Right ventricle myocardium superior (tissue), 1 donor: ENCODE measurements around the gene PIK3C2G. TPM values are rescaled to one million over a fixed set of nuclear protein-coding genes. Genes with fewer than 3 reads are reported as not detected.
"Not testable (repeated sequence)": the region's sequence is repeated elsewhere in the genome, so short reads cannot be mapped to it uniquely, and the experiment has no call there.

Experiments
- ATAC-seq: fragments of 200-7000 bp; cut with Tn5 transposase; one replicate; pipeline ENCODE4 v1.9.1; 2020; ENCODE audit warnings: mild to moderate bottlenecking; ENCODE audit not compliant: poor library complexity
- DNase-seq: peaks from one replicate; pipeline ENCODE4 v3.0.0-alpha.2; 2020
- intact Hi-C: fragments of 100-400 bp; cut with DNase I; formaldehyde crosslinking; loops from one replicate; pipeline ENCODE4 v1.11.2; 2022
- total RNA-seq: library from RNA; stranded (reverse); fragmentation: NEBNext Ultra II Directional; extraction: Animal tissue kit (Norgen Biotek cat#: 25700); gene quantifications from one replicate; pipeline ENCODE4 v1.2.1, GENCODE V29; 2021
- donor health status: DM: no; HTN: yes; CAD: no; lungs with severe emphysema.

PIK3C2G gene
- total RNA-seq, 1 donor from 2014 or later, result not detected

DNA sequence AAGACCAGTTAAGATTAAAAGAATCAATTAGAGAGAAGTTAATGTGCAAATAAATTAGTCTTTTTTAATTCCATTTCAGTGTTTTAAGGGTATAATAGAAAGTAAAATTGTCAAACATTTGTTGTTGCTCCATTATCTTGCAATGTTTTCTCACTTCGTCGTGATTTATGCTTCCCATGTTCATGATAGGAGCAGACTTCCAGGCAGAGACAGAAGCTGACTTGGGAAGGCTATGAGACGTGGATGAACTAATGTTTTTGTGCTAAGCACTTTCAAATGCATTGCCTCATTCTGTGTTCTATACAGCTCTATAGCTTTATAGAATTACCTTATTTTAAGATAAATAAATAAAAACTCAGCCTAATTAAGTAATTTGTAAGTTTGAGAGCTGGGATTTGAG, 226.2 kb downstream of the PIK3C2G start:
- no peak for ATAC-seq
- no peak for DNase-seq
- intact Hi-C loops, result no loop called here

DNA sequence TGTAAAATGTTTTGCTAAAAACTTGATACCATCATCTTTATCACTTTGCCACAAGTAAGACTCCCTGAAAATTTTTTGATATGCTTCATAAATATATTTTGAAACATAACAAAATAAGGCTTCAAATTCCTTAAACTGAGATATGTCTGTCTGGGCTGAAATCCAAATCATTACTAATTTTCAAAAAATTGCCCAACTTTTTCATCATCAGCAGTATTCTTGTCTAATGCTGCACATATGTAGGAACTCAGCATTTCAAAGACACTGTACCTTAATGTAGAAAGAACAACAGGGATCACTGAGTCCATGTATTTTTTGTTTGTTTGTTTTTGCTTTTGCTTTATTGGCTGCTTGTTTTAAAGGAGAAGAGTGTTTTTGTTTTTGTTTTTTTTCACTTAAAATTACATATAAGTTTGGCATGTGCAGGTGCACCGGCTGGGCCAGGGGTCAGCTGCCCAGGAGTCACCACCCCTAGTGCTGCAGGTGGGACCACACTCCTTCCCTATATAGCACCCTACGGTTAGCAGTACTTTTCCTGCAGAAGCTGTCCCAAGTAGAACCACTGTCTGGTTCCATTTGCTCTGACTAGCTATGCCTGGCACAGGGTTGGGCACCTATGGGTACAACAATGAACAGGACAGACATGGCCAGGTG, 231.2 kb downstream of the PIK3C2G start:
- intact Hi-C loops, result no loop called here
- ATAC-seq (no peak), DNase-seq (no peak)

DNA sequence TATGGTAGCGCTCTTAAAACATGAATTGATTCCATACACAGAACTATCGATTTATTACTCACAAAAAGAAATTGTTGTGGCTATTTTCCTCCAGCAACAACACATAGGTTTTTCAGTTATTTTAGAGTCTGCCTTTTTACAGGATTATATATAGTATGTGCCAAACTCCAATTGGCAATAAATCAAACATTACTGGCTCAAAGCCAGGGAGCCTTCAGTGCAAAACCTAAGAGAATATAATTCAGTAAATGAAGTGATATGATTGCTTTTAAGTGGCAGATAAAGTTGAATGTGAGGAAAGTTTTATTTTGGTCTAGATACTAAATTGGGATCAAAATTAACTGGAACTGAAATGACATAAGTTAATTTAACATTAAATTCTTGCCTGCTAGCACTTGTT, 234.8 kb downstream of the PIK3C2G start:
- DNase-seq, result no peak
- intact Hi-C loops, result no loop called here
- no peak for ATAC-seq

DNA sequence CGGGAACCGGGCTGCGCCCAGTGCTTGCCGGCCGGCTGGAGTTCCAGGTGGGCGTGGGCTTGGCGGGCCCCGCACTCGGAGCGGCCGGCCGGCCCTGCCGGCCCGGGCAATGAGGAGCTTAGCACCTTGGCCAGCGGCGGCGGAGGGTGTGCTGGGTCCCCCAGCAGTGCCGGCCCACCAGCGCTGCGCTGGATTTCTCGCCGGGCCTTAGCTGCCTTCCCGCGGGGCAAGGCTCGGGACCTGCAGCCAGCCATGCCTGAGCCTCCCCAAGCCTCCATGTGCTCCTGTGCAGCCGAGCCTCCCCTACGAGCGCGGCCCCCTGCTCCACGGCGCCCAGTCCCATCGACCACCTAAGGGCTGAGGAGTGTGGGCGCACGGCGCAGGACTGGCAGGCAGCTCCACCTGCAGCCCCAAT, 238.8 kb downstream of the PIK3C2G start:
- intact Hi-C loops, ATAC-seq: not testable (repeated sequence)

GRCh38 chr12:18500736-18501135, 239.4 kb downstream of the PIK3C2G start:
- ATAC-seq, DNase-seq, intact Hi-C loops: not testable (repeated sequence)

More for the DNA sequence above, 238.8 kb downstream of the PIK3C2G start:
- DNase-seq, result not testable (repeated sequence)

GRCh38 chr12:18502422-18502968, 241.2 kb downstream of the PIK3C2G start:
- intact Hi-C loops, result no loop called here
- no peak for ATAC-seq
- DNase-seq, result no peak

GRCh38 chr12:18521461-18521860, 260.1 kb downstream of the PIK3C2G start:
- DNase-seq (no peak), ATAC-seq (no peak)
- intact Hi-C loops, result no loop called here

- DNase-seq (no peak), ATAC-seq (no peak)
- intact Hi-C loops, result no loop called here
Observed at GRCh38 chr12:18522806-18523205, 261.5 kb downstream of the PIK3C2G start.

GRCh38 chr12:18542497-18542896, 281.2 kb downstream of the PIK3C2G start:
- intact Hi-C loops, ATAC-seq: not testable (repeated sequence)

GRCh38 chr12:18546399-18546798, 285.1 kb downstream of the PIK3C2G start:
- DNase-seq, result no peak
- intact Hi-C loops, result no loop called here
- ATAC-seq, result peak; percentile 53

More at GRCh38 chr12:18542497-18542896, 281.2 kb downstream of the PIK3C2G start:
- not testable (repeated sequence) for DNase-seq

- intact Hi-C loops, result no loop called here
- no peak for ATAC-seq
- DNase-seq, result no peak
Observed at GRCh38 chr12:18549598-18549997, 288.3 kb downstream of the PIK3C2G start.

GRCh38 chr12:18551106-18551505, 289.8 kb downstream of the PIK3C2G start:
- ATAC-seq, result no peak
- intact Hi-C loops, result no loop called here
- no peak for DNase-seq

DNA sequence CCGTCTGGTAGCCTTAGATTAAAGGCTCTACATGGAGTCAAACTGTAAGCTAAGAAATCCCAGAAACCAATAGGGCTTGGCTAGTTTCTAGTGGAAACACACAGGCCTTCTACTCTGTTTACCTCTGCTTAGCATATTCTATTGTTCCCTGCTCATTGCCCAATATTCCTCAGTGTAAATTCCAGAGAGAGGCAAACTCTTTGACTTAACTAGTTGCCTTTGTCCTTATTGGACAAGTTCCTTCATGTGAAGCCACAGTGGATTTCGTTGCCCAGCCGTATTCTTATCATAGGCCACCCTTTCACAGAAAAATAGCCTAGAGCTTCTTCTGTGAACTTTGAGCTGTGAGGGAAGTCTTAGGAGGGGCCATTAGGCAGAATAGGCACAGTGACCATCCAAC, 290.4 kb downstream of the PIK3C2G start:
- DNase-seq (no peak), ATAC-seq (no peak)
- intact Hi-C loops, result no loop called here

- intact Hi-C loops, result no loop called here
- DNase-seq, result no peak
- ATAC-seq, result peak; percentile 57
Observed at GRCh38 chr12:18552829-18553228, 291.5 kb downstream of the PIK3C2G start.

GRCh38 chr12:18556161-18556560, 294.8 kb downstream of the PIK3C2G start:
- DNase-seq (no peak), ATAC-seq (no peak)
- intact Hi-C loops, result no loop called here

DNA sequence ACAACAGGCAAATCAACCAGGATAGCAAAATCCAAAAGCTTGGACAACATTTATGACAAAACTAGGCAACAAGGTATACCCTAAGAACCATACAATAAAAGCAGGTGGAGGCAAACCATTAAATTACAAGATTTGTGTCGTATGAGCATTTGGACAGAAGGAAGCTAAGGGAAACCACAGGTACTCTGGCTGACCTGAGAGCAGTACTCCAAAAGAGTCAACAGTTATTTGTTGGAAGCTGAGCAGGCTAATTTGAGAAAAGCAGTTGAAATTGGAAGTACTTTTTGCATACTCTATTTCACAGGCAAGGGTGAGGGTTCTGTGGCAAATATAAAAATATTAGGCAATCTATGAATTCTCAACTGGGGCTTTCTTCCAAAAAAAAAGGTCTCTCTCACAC, 297.9 kb downstream of the PIK3C2G start:
- ATAC-seq (no peak), DNase-seq (no peak)
- intact Hi-C loops, result no loop called here

GRCh38 chr12:18562531-18562930, 301.2 kb downstream of the PIK3C2G start:
- intact Hi-C loops, result no loop called here
- DNase-seq (no peak), ATAC-seq (no peak)

- DNase-seq (no peak), ATAC-seq (no peak)
- intact Hi-C loops, result no loop called here
Observed at GRCh38 chr12:18564306-18564705, 303.0 kb downstream of the PIK3C2G start.

DNA sequence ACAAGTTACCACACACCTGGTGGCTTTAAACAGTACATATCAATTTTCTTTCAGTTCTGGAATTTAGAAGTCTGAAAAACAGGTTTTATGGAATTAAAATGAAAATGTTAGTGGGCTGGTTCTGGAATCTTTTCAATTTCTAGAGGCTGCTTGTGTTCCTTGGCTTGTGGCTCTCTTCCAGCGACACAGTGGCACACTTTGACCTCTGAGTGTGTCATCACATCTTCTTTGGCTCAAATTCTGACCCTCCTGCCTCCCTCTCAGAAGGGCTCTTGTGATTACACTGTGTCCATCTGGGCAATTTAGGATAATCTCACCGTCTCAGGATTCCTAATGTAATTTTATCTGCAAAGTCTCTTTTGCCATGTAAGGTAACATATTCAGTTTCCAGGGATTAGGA, 306.5 kb downstream of the PIK3C2G start:
- intact Hi-C loops, result no loop called here

DNA sequence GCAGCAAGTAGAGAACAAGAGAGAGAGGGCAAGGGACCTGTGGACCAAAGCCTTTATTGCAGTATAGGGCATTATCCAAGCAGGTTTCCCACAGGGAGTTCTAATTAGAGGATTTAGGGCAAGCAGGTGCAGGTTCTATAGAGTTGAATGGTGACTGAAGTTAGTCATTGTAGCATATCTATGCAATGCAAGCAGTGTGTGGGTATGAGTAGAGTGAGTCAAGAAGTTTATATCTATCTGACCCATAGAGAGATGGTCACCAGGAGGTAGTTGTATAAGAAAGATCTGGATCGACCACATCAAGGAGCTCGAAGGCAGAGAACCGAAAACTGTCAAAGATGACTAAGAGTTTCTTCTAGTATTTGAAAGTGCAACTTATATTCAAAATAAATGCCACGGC, 309.2 kb downstream of the PIK3C2G start:
- ATAC-seq, result no peak
- no peak for DNase-seq
- intact Hi-C loops, result no loop called here

More for the DNA sequence above, 306.5 kb downstream of the PIK3C2G start:
- DNase-seq, result no peak
- no peak for ATAC-seq
